Measurements from ENCODE around the gene DYRK1A. TPM values are rescaled to one million over a fixed set of nuclear protein-coding genes. Genes with fewer than 3 reads are reported as not detected.
"Not testable (repeated sequence)": the region's sequence is repeated elsewhere in the genome, so short reads cannot be mapped to it uniquely, and the experiment has no call there.

Gene DYRK1A
- total RNA-seq, 1 donor from 2014 or later: 32.7 TPM

- ATAC-seq: no peak
Measured at GRCh38 chr21:37528150-37528937, 161.8 kb downstream of the DYRK1A start.

GRCh38 chr21:37529649-37530048, 163.1 kb downstream of the DYRK1A start:
- ATAC-seq: no peak

- ATAC-seq: no peak
Measured at GRCh38 chr21:37530901-37531351, 164.4 kb downstream of the DYRK1A start.

- ATAC-seq: peak; percentile 19
Measured at GRCh38 chr21:37531431-37531932, 164.9 kb downstream of the DYRK1A start.

GRCh38 chr21:37532868-37533780, 166.6 kb downstream of the DYRK1A start:
- ATAC-seq: peak; percentile 95

- ATAC-seq: no peak
Measured at GRCh38 chr21:37534431-37534830, 167.9 kb downstream of the DYRK1A start.

GRCh38 chr21:37535130-37535529, 168.6 kb downstream of the DYRK1A start:
- ATAC-seq: no peak

GRCh38 chr21:37535672-37536071, 169.1 kb downstream of the DYRK1A start:
- ATAC-seq: no peak

- ATAC-seq: no peak
Measured at GRCh38 chr21:37536616-37537278, 170.2 kb downstream of the DYRK1A start.

- no peak for ATAC-seq
Measured at GRCh38 chr21:37537391-37537996, 170.9 kb downstream of the DYRK1A start.

- no peak for ATAC-seq
Measured at GRCh38 chr21:37538971-37539590, 172.5 kb downstream of the DYRK1A start.

GRCh38 chr21:37541128-37541527, 174.6 kb downstream of the DYRK1A start:
- not testable (repeated sequence) for ATAC-seq

- no peak for ATAC-seq
Measured at GRCh38 chr21:37542512-37542911, 175.9 kb downstream of the DYRK1A start.

- ATAC-seq: no peak
Measured at GRCh38 chr21:37546299-37546908, 179.8 kb downstream of the DYRK1A start.

GRCh38 chr21:37546949-37547614, 180.5 kb downstream of the DYRK1A start:
- no peak for ATAC-seq

GRCh38 chr21:37547615-37548200, 181.1 kb downstream of the DYRK1A start:
- no peak for ATAC-seq

GRCh38 chr21:37548521-37548981, 182.0 kb downstream of the DYRK1A start:
- ATAC-seq: no peak

GRCh38 chr21:37549730-37550129, 183.2 kb downstream of the DYRK1A start:
- ATAC-seq: not testable (repeated sequence)

GRCh38 chr21:37550157-37550556, 183.6 kb downstream of the DYRK1A start:
- no peak for ATAC-seq

Measured in esophagus mucosa (tissue), 1 donor.